Cardiac muscle cell (in vitro differentiated cells and primary cell): ENCODE measurements around the gene DUSP16. TPM values are rescaled to one million over a fixed set of nuclear protein-coding genes. Genes with fewer than 3 reads are reported as not detected.

ENCODE experiments used
- DNase-seq, 2 donors: peaks; one replicate each; pipeline versions ENCODE4 v3.0.0 to v3.0.0-alpha.2; 2010 to 2017; ENCODE audit warnings: low read depth in 1 of 2, low spot score in 1 of 2
- H3K27ac ChIP-seq: fragments of 200-600 bp; sonication (generic); 2 replicates; pipeline ENCODE4 v1.5.1; 2016
- H3K27me3 ChIP-seq: fragments of 200-600 bp; sonication (generic); 2 replicates; pipeline ENCODE4 v1.6.0; 2016; ENCODE audit warnings: control low read depth
- H3K36me3 ChIP-seq: fragments of 200-600 bp; sonication (generic); 2 replicates; pipeline ENCODE4 v1.5.1; 2016; ENCODE audit warnings: control low read depth
- H3K4me1 ChIP-seq: fragments of 200-600 bp; sonication (generic); 2 replicates; pipeline ENCODE4 v1.8.1; 2017; ENCODE audit warnings: low read depth, mild to moderate bottlenecking, mixed run types
- H3K4me3 ChIP-seq: fragments of 200-600 bp; sonication (generic); 2 replicates; pipeline ENCODE4 v1.5.1; 2016; ENCODE audit warnings: mild to moderate bottlenecking
- H3K9me3 ChIP-seq: fragments of 200-600 bp; sonication (generic); 2 replicates; pipeline ENCODE4 v1.5.1; 2017; ENCODE audit warnings: low read depth, mild to moderate bottlenecking, control low read depth
- CTCF ChIP-seq: IDR thresholded peaks from 2 replicates; pipeline ENCODE4 v1.5.1; 2012; ENCODE audit warnings: low read depth, mild to moderate bottlenecking, low read length
- polyA plus RNA-seq: library from polyadenylated mRNA; unstranded; fragments of >200 nt; fragmentation: Nextera tagmentation; extraction: Ambion mirVana; gene quantifications from 2 replicates; pipeline ENCODE4 v1.2.1, GENCODE V29; 2016
- total RNA-seq: library from RNA; depleted of rRNA; stranded (reverse); fragments of >200 nt; gene quantifications from 2 replicates; pipeline ENCODE4 v1.2.3, GENCODE V29; 2016

Gene DUSP16, protein sequence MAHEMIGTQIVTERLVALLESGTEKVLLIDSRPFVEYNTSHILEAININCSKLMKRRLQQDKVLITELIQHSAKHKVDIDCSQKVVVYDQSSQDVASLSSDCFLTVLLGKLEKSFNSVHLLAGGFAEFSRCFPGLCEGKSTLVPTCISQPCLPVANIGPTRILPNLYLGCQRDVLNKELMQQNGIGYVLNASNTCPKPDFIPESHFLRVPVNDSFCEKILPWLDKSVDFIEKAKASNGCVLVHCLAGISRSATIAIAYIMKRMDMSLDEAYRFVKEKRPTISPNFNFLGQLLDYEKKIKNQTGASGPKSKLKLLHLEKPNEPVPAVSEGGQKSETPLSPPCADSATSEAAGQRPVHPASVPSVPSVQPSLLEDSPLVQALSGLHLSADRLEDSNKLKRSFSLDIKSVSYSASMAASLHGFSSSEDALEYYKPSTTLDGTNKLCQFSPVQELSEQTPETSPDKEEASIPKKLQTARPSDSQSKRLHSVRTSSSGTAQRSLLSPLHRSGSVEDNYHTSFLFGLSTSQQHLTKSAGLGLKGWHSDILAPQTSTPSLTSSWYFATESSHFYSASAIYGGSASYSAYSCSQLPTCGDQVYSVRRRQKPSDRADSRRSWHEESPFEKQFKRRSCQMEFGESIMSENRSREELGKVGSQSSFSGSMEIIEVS
- total RNA-seq = 17.3 and 28.1 TPM in 2 replicates
- 5.2 and 5.9 TPM in 2 replicates for polyA plus RNA-seq

DNA sequence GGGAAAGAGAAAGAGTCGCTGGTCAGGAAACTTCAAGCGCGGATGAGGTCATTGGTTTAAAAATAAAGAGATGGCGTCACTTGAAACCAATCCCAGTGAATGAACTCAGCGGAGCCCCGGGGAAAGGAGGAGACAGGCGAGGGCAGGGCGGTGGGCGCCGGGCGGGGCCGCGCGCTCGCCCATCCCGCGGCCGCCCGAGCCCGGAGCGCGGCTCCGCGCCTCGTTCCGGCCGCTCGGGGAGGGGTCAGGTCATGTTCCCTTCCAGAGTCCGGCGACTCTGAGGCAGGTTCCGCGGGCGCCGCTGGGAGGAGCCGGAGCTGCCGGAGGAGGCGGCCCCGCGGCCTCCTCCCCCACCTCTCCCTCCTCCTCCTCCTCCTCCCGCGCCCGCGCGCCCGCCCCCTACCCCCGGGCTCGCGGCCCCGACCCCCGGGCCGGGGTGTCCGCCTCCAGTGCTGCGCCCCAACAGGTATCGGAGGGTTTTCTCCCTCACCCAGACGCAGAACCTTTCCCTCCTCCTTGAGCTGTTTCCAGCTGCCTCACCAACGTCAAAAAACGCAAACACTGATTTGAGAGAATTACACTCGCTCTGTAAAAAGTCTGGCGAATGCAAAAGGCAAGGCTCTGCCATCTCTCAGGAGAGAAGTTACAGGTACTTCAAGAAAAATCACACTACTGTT, at the start of gene DUSP16:
Gene DUSP16 (minus strand): TSS at position 279 of the 677 bp plus-strand sequence. CDS start 41,765 bp downstream, outside the sequence.
- H3K4me3 ChIP-seq = peak within 1 kb of the TSS; percentile 99
- H3K27ac ChIP-seq = peak within 1 kb of the TSS; percentile 100
- no peaks in the 10 kb centered on the region for H3K9me3 ChIP-seq
- no peaks in the 10 kb centered on the region for H3K36me3 ChIP-seq
- H3K27me3 ChIP-seq = no peaks in the 10 kb centered on the region
- TF ChIP-seq CTCF = no peak
- H3K4me1 ChIP-seq = peaks cover 26% of the 10 kb centered on the region
- peak; percentile 97 for DNase-seq

DNA sequence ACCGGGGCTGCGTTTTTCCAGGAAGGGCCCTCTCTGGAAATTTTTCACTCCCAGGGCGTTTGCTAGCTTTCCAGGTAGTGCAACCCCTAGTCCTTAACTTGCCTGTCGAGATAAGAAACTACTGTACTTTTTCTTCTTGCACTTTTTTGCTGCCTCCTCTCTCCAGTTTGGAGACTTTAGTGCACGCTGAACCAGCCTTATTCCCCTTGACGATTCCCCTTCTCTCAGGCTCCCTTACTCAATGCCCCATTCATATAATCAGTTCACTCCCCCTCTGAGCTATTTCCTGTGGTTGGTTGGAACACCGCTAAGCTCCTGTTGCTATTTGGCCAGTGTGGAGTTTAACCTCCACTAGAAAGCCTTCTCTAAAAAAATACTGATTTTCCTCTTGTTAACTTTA, 49.7 kb upstream of the DUSP16 start:
- Histone ChIP-seq H3K9me3 (no peaks in the 10 kb centered on the region), H3K36me3 (no peaks in the 10 kb centered on the region), H3K4me1 (peaks cover 16% of the 10 kb centered on the region), H3K4me3 (peak overlapping the region; percentile 52), H3K27me3 (no peaks in the 10 kb centered on the region), H3K27ac (peak overlapping the region; percentile 94)
- DNase-seq = peak; percentile 63 to 87
- no peak for TF ChIP-seq CTCF

- Histone ChIP-seq H3K4me1 (peaks cover 9% of the 10 kb centered on the region), H3K27me3 (no peaks in the 10 kb centered on the region), H3K36me3 (no peaks in the 10 kb centered on the region), H3K4me3 (peak within 1 kb of the TSS; percentile 52), H3K27ac (peak within 1 kb of the TSS; percentile 94), H3K9me3 (no peaks in the 10 kb centered on the region)
- no peak for TF ChIP-seq CTCF
- DNase-seq = peak; percentile 97 to 99
These were observed 49.0 kb upstream of the DUSP16 start, which contains the start of gene CREBL2 for GRCh38 chr12:12611512-12612306. TSS of gene CREBL2 (plus strand) at chr12:12611876. CDS start at chr12:12612173, 297 bp downstream.

GRCh38 chr12:12610711-12611110, 48.0 kb upstream of the DUSP16 start:
- peak overlapping the region; percentile 94 for H3K27ac ChIP-seq
- no peak overlapping the region for H3K4me3 ChIP-seq

More at GRCh38 chr12:12610711-12611110, 48.0 kb upstream of the DUSP16 start:
- no peaks in the 10 kb centered on the region for H3K9me3 ChIP-seq
- no peak for TF ChIP-seq CTCF
- H3K36me3 ChIP-seq = no peaks in the 10 kb centered on the region
- H3K27me3 ChIP-seq = no peaks in the 10 kb centered on the region
- DNase-seq = no peak
- peaks cover 5% of the 10 kb centered on the region for H3K4me1 ChIP-seq
